Epithelial cell of esophagus (primary cell): ENCODE measurements around the gene APLP2.
A peak's percentile ranks its signal among the peaks of the same experiment; 100 is the strongest.

Experiments
- DNase-seq: peaks from one replicate; pipeline ENCODE4 v3.0.0; 2010; ENCODE audit warnings: low read depth
- H3K4me3 ChIP-seq: 2 replicates; pipeline ENCODE4 v1.5.1; 2011; ENCODE audit warnings: mild to moderate bottlenecking, low read length, control low read depth
- TF ChIP-seq, protein P1 (sequence below): IDR thresholded peaks from 2 replicates; pipeline ENCODE4 v1.5.1; 2011; ENCODE audit warnings: low read depth, mild to moderate bottlenecking, low read length, control low read depth, inconsistent platforms; ENCODE audit not compliant: insufficient read depth; ENCODE audit errors: missing control alignments

APLP2 gene

DNA sequence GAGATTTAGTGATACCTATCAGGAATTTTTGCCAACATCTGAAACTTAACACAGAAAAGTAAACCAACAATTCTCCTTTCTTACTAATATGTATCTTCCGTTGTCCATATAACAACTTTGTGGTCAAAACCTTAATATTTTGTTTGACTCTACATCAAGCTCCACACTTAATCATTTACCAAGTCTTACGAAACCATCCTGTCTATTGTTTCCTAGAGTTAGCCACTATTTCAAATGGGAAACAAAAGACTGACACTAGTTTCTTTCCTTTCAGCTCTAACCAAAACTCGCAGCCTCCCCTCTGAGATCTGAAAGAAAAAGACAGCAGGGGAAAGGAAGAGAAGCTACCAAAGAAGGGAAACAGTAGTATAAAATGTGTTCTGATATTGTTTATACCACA, 40.6 kb upstream of the APLP2 start:
- DNase-seq: peak; percentile 40
- TF ChIP-seq, protein P1, sequence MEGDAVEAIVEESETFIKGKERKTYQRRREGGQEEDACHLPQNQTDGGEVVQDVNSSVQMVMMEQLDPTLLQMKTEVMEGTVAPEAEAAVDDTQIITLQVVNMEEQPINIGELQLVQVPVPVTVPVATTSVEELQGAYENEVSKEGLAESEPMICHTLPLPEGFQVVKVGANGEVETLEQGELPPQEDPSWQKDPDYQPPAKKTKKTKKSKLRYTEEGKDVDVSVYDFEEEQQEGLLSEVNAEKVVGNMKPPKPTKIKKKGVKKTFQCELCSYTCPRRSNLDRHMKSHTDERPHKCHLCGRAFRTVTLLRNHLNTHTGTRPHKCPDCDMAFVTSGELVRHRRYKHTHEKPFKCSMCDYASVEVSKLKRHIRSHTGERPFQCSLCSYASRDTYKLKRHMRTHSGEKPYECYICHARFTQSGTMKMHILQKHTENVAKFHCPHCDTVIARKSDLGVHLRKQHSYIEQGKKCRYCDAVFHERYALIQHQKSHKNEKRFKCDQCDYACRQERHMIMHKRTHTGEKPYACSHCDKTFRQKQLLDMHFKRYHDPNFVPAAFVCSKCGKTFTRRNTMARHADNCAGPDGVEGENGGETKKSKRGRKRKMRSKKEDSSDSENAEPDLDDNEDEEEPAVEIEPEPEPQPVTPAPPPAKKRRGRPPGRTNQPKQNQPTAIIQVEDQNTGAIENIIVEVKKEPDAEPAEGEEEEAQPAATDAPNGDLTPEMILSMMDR: no peak

DNA sequence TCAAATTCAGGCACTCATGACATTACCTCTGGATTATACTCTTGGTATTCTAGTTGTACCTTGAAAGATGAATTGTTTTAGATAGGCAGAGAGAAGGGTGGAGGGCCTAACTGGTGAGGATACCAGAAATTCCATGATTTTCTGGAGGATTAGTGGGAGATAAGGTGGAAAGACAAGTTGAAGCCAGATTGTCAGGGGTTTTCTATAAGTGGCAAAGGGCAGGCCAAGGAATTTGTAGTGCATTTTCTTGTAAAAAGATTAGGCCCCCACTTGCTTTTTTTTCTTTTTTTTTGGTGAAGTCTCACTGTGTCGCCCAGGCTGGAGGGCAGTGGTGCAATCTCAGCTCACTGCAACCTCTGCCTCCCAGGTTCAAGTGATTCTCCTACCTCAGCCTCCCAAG, 38.6 kb upstream of the APLP2 start:
- H3K4me3 ChIP-seq: no peak overlapping the region
- no peak for DNase-seq
- TF ChIP-seq, protein P1: no peak

More for the DNA sequence above, 40.6 kb upstream of the APLP2 start:
- H3K4me3 ChIP-seq: no peak overlapping the region

DNA sequence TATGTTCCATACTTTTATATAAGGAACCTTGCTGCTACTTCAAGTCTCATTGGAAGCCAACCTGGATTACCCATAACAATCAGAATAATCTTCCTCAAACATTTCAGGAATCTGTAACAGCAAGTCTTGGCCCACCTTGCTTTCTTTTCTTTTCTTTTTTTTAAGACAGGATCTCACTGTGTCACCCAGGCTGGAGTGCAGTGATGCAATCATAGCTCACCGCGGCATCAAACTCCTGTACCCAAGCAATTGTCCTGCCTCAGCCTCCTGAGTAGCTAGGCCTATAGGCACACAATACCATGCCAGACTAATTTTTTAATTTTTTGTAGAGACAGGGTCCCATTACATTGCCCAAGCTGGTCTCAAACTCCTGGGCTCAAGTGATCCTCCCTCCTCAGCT, 37.7 kb upstream of the APLP2 start:
- TF ChIP-seq, protein P1: no peak
- no peak overlapping the region for H3K4me3 ChIP-seq
- DNase-seq: peak; percentile 47

DNA sequence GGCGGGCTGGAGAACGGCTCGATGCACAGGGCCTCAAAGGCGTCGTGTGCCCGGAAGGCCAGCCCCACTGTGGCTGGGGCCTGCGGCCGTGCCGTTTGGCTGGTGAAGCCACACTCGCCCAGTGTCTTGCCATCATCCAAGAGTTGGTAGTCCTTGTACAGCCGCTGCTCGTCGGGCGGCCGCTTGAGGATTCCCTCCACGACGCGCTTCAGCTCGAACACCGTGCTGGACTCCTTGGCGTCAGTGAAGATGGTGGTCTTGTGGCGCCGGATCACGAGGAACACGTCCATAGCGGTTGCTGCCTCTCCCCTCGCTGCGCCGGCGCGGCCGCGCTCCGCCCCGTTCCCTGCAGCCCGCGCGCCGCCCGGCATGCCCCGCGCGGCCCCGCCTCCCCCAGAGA, 36.8 kb upstream of the APLP2 start:
- H3K4me3 ChIP-seq: no peak overlapping the region
- TF ChIP-seq, protein P1: no peak
- DNase-seq: no peak

DNA sequence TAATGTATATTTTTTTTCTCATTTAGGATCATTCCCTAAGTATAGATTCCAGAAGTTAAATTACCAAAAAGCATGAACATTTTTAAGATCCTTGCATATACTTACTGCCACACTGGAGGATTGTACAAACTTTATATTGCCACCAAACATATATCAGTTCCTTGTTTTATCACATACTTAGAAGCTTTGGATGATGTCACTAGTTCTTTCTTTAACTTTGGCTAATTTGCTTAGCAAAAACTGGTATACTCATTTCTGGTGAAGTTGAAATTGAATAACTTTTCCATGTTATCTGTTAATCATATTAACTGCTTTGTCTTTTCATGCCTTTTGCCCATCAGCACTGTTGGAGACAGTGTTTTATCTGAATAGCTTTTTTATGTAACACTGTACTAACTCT, 35.5 kb upstream of the APLP2 start:
- TF ChIP-seq, protein P1: no peak
- H3K4me3 ChIP-seq: no peak overlapping the region
- DNase-seq: no peak

DNA sequence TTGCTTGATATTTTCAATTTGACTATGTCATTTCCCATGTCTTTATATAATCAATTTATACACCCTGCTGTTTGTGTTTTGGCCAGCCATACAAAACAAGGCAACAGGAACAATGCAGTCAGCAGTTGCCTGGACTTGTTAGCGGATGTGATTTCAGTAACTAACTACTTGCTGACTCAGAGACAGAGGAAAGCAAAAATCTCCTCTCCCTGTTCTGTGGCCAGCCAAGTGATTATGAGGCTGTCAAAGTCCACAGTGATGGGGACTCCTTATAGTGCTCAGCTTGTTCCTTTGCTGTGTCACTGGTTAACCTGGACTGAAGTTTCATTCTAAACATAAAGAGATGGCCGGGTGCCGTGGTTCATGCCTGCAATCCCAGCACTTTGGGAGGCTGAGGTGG, 32.6 kb upstream of the APLP2 start:
- no peak overlapping the region for H3K4me3 ChIP-seq
- peak; percentile 97 for DNase-seq
- TF ChIP-seq, protein P1: no peak

DNA sequence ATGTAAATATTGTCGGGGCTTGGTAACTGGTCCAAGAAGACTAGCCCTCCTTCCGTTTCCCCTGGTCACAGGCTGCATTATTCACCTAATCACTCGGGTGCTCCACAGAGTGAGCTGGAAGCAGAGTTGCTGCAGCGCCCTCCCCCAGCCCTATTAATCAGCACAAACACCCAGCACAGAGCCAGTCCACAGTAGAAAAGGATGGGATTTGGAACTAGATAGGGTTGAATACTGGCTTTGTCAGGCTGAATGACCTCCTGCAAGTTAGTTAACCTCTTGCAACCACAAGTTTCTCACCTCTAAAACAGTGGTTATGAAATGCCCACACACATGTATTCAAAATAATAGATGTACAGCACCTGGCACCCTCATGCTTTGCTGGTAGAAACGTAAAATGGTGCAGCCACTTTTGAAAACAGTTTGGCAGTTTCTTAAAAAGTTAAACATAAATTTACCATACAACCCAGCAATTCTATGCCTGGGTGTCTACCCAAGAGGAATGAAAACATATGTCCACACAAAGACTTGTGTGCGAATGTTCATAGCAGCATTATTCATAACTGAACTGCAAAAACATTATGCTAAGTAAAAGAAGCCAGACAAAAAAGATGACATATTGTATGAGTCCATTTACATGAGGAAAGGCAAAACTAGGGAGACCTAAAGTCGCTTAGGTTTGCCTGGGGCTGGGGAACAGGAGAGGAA, 31.7 kb upstream of the APLP2 start:
- no peak overlapping the region for H3K4me3 ChIP-seq
- TF ChIP-seq, protein P1: no peak
- DNase-seq: peak; percentile 61
